Left renal pelvis (tissue), 4 donors: ENCODE results near the gene ZEB2. TPM values are rescaled to one million over a fixed set of nuclear protein-coding genes. Genes with fewer than 3 reads are reported as not detected.

Experiments used
- DNase-seq, 4 donors: peaks; one replicate each; pipeline ENCODE4 v3.0.0-alpha.2; 2013; ENCODE audit warnings: low read depth in 4 of 4, low spot score in 3 of 4
- polyA plus RNA-seq, 4 donors: library from polyadenylated mRNA; unstranded; fragments of 120-200 nt; gene quantifications; one replicate each; pipeline ENCODE4 v1.2.1, GENCODE V29; 2013; ENCODE audit not compliant: insufficient read length in 4 of 4

The ZEB2 gene
- 100 to 1,000 TPM in 3 of 4 donors, 10 to 100 TPM in 1; 60.5 to 165 (median 118) TPM for polyA plus RNA-seq

DNA sequence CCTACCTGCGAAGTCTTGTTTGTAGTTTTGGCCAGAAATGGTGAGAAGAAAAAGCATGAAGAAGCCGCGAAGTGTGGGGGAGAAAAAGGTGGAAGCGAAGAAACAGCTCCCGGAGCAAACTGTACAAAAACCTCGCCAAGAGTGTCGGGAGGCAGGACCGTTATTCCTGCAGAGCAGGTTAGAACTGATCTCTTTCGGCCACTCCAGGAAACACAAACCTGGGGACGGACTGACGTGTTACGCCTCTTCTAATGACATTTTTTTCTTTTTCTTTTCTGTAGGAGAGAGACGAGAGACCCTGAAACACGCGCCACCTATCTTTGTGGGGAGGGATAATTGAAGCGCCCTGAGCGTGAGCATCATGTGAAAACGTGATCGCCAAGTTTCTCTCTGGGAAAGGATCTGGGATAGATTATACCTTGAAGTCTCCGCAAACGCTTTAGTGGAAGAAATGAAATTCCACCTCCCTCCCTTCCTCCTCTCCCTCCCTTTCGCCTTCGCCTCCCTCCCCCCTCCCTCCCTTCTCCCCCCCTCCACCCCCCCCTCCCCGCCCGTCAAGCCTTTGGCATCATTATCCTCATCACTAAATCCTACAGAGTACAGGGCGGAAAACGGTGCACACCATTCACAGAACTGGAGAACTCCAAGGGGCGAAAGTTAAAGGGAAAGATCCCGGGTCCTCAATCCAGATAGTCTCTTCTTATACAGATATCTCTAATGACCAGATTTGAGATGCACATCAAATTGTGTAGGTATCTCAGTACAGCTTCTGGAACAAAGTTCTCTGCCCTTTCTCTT is at the start of gene ZEB2:
Gene ZEB2, minus strand, starts transcription at position 186 of the 798 bp plus-strand sequence. CDS start 2,769 bp downstream, outside the sequence.
- DNase-seq: no peak

DNA sequence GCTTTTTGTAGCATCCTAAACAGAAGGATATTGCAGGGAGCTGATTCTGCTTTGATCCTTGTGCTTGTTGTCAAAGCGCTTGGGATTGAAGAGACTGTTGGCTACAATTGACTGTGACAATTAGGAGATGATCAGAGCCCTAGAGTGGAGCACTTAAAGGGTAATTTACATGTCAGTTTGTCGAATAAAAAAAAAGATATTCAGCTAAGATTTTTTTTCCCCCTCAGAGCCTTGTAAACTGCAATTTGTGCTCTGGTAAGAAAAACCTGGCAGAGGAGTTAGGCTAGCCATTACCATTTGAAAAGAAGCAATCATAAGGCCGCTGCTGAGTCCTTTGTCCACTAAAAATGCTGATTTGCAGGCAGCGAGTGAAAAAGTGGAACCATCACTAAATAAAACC is 47.8 kb upstream of the ZEB2 start:
- DNase-seq: no peak

DNA sequence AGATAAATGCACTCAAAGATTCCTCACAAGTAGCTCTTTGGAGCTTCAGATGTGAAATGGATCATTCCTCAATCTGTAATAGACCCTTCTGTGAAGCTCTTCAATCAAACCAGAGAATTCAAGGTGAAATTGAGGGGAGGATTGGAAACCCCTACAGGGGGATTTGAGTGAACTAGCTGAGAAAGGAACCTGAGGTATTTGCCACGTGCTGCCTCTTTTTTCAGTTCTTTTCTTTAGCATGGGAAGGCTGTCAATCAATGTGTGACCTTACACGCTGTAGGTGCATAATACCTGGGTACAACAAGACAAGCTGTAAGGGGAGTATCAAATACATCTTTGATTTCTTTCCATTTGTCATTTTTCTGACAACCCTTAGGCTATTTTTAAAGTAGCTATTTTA is 46.5 kb upstream of the ZEB2 start:
- DNase-seq: no peak

DNA sequence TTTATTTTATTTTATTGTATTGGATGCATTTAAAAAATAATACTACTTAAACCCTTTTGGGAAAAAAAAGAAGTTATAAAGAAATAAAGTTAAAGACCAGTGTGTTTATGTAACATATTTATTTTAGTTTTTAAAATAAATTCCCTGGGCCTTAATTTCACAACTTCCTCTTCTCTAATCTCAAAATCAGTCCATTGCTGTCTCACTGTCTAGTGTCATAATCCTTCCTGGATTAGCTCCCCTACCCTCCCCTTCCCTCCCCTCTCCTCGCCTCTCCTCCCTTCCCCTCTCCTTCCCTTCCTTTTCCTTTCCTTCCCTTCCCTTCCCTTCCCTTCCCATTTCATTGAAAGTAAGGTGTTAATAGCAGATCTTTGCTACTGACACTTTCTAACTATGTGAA is 40.3 kb upstream of the ZEB2 start:
- no peak for DNase-seq

DNA sequence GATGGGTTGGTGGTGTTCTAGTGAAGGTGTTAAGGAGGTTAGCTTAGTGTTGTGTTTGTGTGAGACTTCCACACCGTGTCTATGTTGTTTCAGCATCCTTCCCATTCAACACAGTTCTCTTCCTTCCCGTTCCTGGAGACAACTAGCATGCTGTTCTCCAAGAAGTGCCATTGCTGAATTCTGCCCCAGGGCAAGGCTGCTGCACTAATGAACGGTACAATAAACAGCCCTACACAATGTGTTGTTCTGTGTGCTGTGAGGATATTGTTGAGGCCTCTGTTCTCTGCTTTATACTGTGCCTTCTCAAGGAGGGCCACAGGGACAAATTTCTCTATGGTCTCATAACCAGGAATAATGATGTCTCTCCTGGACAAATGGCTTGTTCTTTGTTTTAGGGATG is 39.8 kb upstream of the ZEB2 start:
- no peak for DNase-seq

DNA sequence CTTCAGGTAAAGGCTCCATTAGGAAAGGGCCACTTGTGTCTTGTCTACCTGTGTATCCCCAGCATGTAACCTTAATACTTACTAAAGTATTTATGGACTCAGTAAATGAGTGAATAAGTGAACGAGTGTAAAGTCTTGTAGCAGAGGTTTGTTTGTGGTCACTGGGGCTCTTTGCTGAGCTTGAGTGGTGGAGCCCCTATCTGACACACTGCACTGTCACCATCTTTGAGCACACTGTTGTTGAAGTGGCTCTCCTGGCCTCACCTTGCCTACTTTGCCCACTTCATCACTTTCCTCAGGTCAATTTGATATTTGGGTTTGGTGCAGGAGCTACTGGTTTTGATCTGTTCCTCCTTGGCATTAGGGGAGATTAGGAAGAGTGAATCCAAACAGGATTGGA is 39.3 kb upstream of the ZEB2 start:
- no peak for DNase-seq

DNA sequence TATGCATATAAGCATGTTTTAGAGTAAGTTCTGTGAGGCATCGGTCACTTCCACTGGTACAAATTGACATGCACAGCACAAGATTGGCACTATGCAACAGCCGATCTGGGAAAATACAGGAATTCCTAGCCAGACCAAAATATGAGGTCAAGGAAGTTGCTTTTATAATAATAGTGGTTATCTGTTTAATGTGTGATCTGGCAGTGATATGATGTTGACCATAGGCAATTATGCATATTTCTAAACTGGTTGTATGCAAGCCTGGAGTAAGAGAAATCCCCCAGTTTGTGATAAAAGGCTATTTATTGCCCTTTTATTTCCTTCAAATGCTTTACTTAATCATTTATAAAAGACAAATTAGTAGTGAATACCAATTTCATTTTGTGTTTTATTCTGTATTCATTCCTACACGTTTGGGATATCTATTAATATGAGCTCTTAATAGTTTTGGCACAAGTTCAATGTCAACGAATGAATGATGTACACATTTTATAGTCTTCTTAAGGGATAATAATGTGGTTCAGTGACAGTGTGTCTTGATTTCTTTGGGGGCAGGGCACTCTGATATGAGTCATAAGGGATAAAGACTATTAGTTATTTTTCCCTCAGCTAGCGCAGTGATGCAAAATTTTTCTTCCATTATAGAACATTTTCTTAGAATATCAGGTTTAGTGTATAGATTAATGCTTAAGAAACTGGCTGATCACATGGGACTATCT is 34.7 kb upstream of the ZEB2 start:
- no peak for DNase-seq

DNA sequence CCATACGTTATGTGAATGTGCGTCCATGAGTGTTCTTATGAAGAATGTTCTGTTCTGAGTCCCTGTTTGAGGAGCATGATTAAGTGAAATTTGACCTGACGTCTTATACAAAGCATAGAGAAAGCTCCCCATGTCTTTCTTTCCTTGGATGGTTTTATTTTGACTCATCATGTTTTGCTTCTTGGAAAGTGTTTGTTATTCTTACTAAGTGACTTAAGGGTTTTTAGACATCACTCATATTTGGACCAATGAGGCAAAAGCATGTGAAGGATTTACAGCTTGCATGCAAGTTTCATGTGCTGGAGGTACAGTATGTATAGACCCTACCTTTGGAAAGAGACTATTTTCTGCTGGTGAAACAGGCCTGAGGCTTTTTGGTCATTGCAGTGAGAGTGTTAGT is 33.5 kb upstream of the ZEB2 start:
- no peak for DNase-seq

DNA sequence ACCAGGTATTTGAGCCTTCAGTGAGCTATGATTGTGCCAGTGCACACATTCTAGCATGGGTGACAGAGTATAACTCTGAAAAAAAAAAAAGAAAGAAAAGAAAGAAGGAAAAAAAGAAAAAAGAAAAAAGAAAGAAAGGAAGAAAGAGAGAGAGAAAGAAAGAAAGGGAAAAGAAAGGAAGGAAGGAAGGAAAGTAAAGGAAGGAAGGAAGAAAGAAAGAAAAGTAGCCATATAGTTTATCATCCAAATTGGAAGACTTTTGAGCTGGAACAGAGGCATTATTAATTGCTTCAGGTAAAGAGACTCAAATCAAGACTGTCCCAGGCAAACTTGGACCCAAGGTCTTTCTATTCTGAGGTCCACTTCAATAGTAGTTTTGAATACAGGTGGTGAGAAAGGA is 32.9 kb upstream of the ZEB2 start:
- DNase-seq: no peak

DNA sequence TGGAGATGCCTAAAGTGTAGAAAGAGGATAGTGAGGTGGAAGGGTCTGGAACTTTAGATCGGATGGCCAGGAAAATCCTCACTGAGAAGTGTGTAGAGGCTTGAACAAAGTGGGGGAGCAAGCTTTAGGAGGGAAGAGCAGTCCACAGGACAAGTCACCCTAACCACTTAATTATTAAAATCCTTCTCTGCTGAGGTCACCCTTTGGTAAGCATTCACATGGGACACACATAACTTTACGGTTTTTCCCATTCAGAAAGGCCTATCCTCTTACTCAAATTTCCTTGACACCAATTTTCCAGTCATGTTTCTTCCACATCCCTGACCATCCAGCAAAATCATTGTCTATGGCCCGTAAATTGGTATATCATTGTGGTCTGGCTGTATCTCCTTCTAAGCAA is 31.0 kb upstream of the ZEB2 start:
- DNase-seq: no peak

DNA sequence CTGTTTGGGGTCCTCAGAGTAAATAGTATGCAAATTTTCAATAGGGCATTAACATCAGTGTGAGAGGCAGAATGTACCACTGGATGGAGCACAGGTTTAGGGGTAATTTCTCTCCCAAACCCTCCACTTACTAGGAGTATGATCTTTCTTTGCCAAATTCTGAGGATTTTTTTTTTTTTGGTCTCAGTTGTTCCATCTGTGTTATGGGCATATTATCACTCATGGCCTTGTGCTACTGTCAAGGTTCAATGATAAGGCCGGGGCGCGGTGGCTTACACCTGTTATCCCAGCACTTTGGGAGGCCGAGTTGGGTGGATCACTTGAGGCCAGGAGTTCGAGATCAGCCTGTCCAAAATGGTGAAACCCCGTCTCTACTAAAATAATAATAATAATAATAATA is 30.2 kb upstream of the ZEB2 start:
- no peak for DNase-seq

DNA sequence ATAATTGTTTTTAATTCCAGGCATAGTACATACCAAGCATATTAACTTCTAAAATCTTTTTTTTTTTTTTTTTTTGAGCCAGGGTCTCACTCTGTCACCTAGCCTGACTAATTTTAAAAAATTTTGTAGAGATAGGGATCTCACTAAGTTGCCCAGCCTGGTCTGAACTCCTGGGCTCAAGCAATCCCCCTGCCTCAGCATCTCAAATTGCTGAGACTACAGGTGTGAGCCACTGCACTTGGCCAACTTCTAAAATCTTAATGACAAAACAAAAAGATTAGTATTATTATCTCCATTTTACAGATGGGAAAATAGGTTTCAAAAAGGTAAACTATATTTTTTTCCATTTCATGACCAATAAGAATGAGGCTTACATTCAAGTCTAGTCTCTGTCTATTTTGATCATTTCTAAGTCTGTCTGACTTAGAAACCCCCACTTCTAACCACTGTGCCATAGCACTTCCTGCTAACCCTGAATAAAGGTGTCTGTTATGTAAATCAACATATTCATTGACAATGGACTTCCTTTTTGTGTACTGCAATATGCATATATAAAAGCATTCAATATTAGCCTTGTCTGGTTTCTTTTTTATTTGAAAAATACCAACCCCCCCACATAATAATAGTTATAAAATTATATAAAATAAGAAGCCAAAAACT is 28.7 kb upstream of the ZEB2 start:
- DNase-seq: no peak

DNA sequence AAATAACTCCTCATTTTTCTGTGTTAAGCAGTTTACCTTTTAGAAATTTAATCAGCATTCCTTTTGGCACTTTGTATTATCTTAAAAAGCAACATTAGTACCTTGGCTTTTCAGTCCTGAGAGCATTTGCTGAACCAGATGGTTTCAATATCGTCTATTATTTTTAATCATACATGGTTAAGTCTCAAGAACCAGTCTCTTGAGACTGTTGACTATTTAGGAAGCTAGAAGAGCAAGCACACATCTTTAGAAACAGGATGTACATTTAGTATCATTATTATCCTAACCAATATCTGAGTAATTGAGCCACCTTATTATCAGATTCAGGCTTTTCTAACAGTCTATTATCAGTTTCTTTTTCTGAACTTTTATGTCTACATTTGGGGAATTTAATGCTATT is 28.2 kb upstream of the ZEB2 start:
- DNase-seq: no peak

DNA sequence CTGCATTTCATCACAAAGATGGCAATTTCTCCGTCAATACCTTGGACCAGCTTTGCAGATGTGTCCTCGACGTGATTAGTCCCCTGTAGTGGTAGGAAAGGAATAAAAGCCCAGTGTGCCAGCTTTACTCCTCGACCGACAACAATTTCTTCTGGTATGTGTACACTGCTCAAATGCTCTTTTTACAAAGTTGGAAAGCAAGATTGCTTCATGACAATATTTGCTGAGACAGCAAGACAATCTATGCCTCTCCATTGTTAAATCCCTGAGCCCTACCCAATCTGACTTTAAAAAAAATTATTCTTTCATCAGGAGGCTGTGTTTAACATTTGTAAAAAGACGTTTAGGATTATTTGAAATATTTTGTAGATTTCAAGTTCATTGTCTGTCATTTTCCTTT is 27.6 kb upstream of the ZEB2 start:
- no peak for DNase-seq

DNA sequence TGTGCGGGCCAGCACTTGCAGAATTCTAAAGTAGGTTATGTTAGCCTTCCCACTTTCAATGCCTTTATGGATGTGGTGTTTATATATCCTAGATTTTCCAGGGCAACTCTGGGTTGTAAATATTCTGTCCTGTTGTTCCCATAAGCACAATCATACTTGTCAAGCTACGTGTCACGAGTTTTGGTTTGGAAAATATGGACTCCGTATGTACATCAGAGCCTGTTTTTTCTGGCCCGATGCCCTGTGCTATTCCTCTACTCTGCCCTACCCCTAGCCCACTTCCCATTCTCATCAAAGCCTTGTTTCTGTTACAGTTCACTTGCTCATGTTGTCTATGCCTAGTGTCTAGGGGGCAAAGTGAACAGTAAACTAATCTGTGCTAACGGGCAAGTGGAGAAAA is 27.0 kb upstream of the ZEB2 start:
- DNase-seq: no peak

DNA sequence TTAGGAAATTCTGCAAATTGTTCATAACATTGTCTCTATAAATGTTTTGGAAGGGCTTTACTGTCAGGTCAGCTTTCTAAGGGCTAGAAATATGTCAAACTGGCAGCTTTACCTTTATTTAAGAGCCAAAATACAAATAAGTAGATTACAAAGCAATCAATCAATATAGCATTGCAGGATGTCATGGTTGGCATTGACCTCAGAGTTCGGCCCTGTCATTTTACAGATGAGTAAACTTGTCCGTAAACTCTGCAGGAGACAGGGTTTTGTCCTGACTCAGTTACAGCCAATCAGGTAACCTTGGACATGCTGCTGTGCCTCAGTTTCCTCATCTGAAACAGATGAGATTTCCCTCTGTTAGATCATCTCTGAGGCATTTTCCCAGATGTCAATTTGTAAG is 25.9 kb upstream of the ZEB2 start:
- no peak for DNase-seq

DNA sequence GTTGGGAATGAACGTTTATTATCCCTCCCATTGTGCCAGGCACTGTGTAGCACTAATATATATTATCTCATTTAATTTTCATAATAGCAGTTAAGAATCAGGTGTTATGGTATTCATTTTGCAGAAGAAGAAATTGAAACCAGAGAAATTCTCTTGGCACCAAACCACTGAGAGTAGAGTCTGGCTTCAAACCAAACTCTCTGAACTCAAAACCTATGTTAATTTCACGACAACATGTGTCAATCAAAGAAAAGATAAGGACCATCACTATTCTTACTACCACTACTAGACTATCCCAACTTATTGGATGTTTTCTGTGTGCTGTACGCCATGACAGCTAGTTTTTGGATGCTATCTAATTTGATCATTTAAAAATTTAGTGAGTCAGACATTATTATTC is 24.1 kb upstream of the ZEB2 start:
- DNase-seq: no peak

DNA sequence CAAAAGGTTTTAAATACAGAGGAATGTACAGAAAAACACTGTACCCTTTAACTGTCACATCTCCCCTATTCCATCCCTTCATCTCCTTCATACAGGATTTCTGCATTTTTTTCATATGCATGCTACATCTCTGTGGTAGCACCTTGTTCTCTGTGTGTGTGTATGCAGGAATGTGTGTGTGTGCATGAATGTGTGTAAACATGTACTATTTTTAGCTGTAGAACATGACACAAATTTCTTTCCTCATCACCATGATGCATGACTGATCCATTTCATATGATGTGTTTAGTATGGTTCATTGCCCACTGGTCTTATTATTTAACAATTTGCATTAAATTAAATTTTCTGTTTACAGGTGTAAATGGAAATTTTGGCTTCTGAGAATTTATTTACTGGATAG is 21.5 kb upstream of the ZEB2 start:
- no peak for DNase-seq

DNA sequence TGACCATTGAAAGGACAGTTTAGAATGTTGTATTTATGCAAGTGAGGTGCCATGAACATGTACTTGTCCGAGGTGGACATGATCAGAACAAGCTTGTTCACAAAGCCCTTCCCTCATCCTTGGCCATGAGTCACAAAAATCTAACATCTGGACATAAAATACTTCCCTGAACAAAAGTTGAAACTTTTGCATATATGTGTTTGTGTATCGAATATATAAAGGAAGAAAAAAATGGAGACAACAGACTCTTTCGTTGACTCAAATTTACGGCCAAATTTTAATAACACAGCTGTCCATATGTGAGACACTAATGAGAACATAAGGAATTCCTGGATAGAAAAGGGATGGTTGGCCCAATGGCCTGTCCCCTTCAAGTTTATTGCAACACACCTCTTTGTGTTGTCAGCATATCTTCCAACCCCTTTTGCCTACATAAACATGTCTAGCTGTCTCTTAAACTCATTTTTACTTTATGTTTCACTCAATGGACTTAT is 19.4 kb upstream of the ZEB2 start:
- no peak for DNase-seq

DNA sequence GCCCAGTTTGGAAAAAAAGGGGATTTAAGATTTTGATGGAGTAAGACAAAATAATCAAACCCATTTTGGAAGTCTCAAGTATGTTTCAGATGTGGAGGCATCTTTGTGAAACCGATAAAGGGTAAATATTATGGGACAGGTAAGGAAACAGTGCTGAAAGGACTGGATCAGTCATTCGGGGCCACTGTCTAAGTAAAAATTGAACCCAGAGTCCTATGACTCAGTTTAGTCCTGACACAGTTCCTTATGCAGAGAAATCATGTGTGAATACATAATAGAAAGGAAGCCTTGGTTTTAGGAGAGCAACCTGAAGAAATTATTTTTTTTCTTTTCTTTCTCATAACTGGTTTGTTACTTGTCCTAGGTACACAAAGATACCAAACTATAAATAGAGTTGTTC is 15.4 kb upstream of the ZEB2 start:
- DNase-seq: no peak

DNA sequence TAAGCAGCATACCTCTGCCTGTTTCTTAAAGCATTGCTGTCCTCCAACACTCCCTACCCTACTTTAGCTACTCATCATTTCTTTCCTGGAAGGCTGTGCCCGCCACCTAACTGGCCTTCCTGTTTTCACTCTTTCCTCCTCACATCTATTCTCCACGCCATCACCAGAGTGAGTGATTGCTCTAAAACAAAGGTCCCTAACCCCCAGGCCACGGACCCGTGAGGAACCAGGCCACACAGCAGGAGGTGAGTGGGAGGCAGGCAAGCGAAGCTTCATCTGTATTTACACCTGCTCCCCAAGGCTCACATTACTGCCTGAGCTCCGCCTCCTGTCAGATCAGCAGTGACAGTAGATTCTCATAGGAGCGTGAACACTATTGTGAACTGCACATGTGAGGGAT is 13.3 kb upstream of the ZEB2 start:
- no peak for DNase-seq

DNA sequence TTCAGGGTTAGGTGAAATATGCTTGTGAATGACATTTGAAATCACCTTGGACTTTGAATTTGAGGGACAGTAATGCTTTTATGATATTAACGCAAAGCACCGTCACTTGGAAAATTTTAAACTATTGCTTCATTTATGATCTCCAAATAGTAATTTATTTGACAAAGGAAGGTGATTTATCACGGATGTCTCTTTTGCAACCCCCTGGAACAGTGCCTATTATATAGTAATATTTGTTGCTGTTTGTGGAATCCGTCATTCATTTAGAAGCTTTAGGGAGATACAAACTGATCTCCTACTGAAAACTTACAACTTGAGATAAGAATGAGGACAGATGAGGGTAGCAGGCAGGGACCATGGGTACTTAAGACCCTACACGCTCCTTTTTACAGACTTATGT is 10.7 kb upstream of the ZEB2 start:
- DNase-seq: no peak
